Neural cell (in vitro differentiated cells): ENCODE measurements around the gene THEM4.

Source experiments
- EZH2 ChIP-seq: fragments of 200-600, 300-800 bp; shearing (Covaris generic), sonication (generic); IDR thresholded peaks from 2 replicates; pipeline ENCODE4 v1.6.1; 2014; ENCODE audit warnings: antibody characterized with exemption, low read length, borderline replicate concordance, mild to moderate bottlenecking; ENCODE audit not compliant: insufficient read depth, poor library complexity, severe bottlenecking
- MXI1 ChIP-seq: fragments of 450-650 bp; conservative IDR thresholded peaks from 2 replicates; pipeline ENCODE4 v1.6.1; 2014; ENCODE audit warnings: antibody characterized with exemption, mild to moderate bottlenecking; ENCODE audit not compliant: poor library complexity, severe bottlenecking
- POLR2AphosphoS5 ChIP-seq: IDR thresholded peaks from 2 replicates; pipeline ENCODE4 v1.6.1; 2012
- RAD21 ChIP-seq: fragments of 450-650 bp; conservative IDR thresholded peaks from 2 replicates; pipeline ENCODE4 v1.6.1; 2014; ENCODE audit warnings: antibody characterized with exemption, mild to moderate bottlenecking, moderate library complexity
- SMC3 ChIP-seq: fragments of 450-650 bp; conservative IDR thresholded peaks from 2 replicates; pipeline ENCODE4 v1.6.1; 2014; ENCODE audit warnings: antibody characterized with exemption, mild to moderate bottlenecking, moderate library complexity; ENCODE audit not compliant: poor library complexity
- TF ChIP-seq, protein P1 (sequence below): fragments of 450-650 bp; IDR thresholded peaks from 2 replicates; pipeline ENCODE4 v1.5.1; 2014; ENCODE audit warnings: antibody characterized with exemption, mild to moderate bottlenecking, moderate library complexity; ENCODE audit not compliant: poor library complexity, severe bottlenecking

DNA sequence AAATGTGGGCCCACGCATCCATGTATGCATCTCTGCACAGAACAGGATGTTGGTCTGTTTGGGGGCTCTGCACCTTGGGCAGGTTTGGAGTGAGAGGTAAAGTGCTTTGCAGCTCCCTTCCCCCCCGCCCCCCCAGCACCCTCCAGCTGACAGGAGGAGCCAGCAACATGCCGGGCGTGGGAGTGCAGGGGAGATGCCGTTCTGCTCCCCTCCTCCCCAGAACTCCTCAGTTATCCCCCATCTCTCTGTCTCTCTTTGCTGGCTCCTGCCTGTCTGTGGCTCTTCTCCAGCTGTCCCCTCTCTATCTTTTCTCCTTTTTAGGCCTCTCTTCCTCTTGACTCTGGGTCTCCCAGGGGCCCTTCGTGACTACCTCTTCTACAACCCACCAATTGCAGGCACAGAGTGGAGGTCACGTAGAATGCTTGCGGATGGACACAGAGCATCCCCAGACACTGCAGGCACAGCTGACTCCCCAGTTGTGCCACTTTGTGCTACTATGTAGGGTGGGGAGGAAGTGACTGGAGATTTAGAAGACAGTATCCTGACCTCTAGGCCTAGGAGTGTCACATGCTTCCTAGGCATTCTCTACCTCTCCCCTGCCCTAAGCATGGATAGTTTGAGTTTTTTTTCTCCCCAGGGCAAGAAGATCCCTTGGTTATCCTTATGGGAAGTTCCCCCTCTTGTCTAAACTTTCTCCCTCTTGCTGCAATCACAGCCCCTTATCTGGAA lies 76.0 kb downstream of the THEM4 start:
- TF ChIP-seq POLR2AphosphoS5 (no peak), SMC3 (no peak), EZH2 (no peak), RAD21 (no peak), MXI1 (no peak)
- TF ChIP-seq, protein P1, sequence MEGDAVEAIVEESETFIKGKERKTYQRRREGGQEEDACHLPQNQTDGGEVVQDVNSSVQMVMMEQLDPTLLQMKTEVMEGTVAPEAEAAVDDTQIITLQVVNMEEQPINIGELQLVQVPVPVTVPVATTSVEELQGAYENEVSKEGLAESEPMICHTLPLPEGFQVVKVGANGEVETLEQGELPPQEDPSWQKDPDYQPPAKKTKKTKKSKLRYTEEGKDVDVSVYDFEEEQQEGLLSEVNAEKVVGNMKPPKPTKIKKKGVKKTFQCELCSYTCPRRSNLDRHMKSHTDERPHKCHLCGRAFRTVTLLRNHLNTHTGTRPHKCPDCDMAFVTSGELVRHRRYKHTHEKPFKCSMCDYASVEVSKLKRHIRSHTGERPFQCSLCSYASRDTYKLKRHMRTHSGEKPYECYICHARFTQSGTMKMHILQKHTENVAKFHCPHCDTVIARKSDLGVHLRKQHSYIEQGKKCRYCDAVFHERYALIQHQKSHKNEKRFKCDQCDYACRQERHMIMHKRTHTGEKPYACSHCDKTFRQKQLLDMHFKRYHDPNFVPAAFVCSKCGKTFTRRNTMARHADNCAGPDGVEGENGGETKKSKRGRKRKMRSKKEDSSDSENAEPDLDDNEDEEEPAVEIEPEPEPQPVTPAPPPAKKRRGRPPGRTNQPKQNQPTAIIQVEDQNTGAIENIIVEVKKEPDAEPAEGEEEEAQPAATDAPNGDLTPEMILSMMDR, result no peak
